Calu3 (cell line): ENCODE data around the gene ADCY3. TPM values are rescaled to one million over a fixed set of nuclear protein-coding genes. Genes with fewer than 3 reads are reported as not detected.

Source experiments
- BruUV-seq: library from RNA; stranded (reverse); fragments of 400-500 nt; replicated peaks from 2 replicates; lab custom pipeline; 2021; lab: Mats Ljungman, UMichigan
- CTCF ChIA-PET: fragments of 300-600 bp; sonication (Branson Sonifier 250); formaldehyde crosslinking; loops from one replicate; lab custom pipeline; 2022; ENCODE audit warnings: antibody characterized with exemption; lab: Charles Lee
- DNase-seq: peaks from one replicate; pipeline ENCODE4 v3.0.0; 2022
- H3K27ac Mint-ChIP-seq: one replicate; pipeline ENCODE4 v1.8.0; 2022; ENCODE audit warnings: mixed read lengths; ENCODE audit not compliant: unreplicated experiment
- H3K27me3 Mint-ChIP-seq: one replicate; pipeline ENCODE4 v1.8.0; 2022; ENCODE audit warnings: mixed read lengths; ENCODE audit not compliant: unreplicated experiment
- H3K36me3 Mint-ChIP-seq: one replicate; pipeline ENCODE4 v1.8.0; 2022; ENCODE audit warnings: mild to moderate bottlenecking, moderate library complexity, mixed read lengths; ENCODE audit not compliant: insufficient read depth, unreplicated experiment
- H3K4me1 Mint-ChIP-seq: one replicate; pipeline ENCODE4 v1.8.0; 2022; ENCODE audit warnings: mild to moderate bottlenecking, low read depth, mixed read lengths; ENCODE audit not compliant: unreplicated experiment
- H3K4me3 Mint-ChIP-seq: one replicate; pipeline ENCODE4 v1.8.0; 2022; ENCODE audit warnings: mild to moderate bottlenecking, low read depth, moderate library complexity, mixed read lengths; ENCODE audit not compliant: unreplicated experiment
- H3K9me3 Mint-ChIP-seq: one replicate; pipeline ENCODE4 v1.8.0; 2022; ENCODE audit warnings: low read depth, mixed read lengths; ENCODE audit not compliant: unreplicated experiment
- intact Hi-C: fragments of 100-400 bp; cut with micrococcal nuclease; formaldehyde crosslinking; loops from one replicate; pipeline ENCODE4 v1.10.0; 2022; ENCODE audit not compliant: unreplicated experiment
- total RNA-seq: library from RNA; stranded (reverse); gene quantifications from 2 replicates; pipeline ENCODE4 v1.2.3, GENCODE V29; 2022
- TF ChIP-seq, protein P1 (sequence below): fragments of 200-600 bp; IDR thresholded peaks from one replicate; pipeline ENCODE4 v1.8.0; 2022; ENCODE audit warnings: antibody characterized with exemption; ENCODE audit not compliant: unreplicated experiment

Gene ADCY3
- total RNA-seq, 1 experiment from 2014 or later, result 63.7 TPM

DNA sequence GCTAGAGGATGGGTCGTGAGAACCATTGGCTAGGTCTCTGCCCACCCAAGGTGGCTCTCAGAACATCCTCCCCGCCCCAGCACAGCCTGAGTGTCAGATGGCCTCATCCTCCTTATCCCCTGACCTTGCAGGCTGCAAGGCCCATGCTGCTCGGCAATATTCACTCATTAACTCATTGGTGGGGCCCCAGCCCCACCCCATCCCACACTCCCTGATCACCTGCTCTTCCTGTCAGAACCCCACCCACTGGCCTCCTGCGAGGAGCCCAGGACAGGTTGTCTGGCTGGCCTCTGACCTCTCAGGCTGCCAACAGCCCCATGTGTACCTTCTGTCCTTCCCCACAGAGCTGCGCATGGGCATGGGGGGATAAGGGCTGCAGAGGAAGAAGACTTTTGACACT is 5.3 kb downstream of the ADCY3 start:
- H3K9me3 Mint-ChIP-seq, result no peaks in the 10 kb centered on the region
- no TSS peak for BruUV-seq
- no peak overlapping the region for H3K27ac Mint-ChIP-seq
- peaks cover 21% of the 10 kb centered on the region for H3K36me3 Mint-ChIP-seq
- TF ChIP-seq, protein P1, sequence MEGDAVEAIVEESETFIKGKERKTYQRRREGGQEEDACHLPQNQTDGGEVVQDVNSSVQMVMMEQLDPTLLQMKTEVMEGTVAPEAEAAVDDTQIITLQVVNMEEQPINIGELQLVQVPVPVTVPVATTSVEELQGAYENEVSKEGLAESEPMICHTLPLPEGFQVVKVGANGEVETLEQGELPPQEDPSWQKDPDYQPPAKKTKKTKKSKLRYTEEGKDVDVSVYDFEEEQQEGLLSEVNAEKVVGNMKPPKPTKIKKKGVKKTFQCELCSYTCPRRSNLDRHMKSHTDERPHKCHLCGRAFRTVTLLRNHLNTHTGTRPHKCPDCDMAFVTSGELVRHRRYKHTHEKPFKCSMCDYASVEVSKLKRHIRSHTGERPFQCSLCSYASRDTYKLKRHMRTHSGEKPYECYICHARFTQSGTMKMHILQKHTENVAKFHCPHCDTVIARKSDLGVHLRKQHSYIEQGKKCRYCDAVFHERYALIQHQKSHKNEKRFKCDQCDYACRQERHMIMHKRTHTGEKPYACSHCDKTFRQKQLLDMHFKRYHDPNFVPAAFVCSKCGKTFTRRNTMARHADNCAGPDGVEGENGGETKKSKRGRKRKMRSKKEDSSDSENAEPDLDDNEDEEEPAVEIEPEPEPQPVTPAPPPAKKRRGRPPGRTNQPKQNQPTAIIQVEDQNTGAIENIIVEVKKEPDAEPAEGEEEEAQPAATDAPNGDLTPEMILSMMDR, result no peak
- DNase-seq, result no peak
- H3K4me3 Mint-ChIP-seq, result no peak overlapping the region
- intact Hi-C loops, result no loop called here
- peaks cover 16% of the 10 kb centered on the region for H3K4me1 Mint-ChIP-seq
- CTCF ChIA-PET, result no interaction called here
- H3K27me3 Mint-ChIP-seq, result no peaks in the 10 kb centered on the region

DNA sequence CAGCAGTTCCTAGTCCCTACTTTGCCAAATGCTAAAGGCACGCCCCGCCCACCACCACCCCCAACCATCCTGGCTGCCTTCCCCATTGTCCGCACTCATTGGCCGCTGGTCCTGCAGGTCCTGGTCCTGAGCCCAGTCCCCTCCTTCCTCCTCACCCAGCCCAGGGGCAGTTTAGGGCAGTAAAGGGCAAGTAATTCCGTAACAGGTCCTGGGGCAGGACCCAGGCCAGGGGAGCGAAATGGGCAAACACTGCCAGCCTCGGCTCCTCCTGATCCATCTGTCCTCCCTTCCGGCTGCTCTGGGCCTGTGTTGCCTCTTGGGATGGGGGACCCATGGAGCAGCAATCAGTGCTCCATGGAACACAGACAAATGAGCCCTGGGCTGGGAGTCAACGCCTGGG is 6.1 kb downstream of the ADCY3 start:
- Mint-ChIP-seq H3K27ac (no peak overlapping the region), H3K9me3 (no peaks in the 10 kb centered on the region), H3K4me3 (no peak overlapping the region), H3K36me3 (peaks cover 14% of the 10 kb centered on the region), H3K27me3 (no peaks in the 10 kb centered on the region), H3K4me1 (peaks cover 14% of the 10 kb centered on the region)
- CTCF ChIA-PET, result no interaction called here
- BruUV-seq, result no TSS peak
- TF ChIP-seq, protein P1, result no peak
- intact Hi-C loops, result no loop called here
- no peak for DNase-seq

DNA sequence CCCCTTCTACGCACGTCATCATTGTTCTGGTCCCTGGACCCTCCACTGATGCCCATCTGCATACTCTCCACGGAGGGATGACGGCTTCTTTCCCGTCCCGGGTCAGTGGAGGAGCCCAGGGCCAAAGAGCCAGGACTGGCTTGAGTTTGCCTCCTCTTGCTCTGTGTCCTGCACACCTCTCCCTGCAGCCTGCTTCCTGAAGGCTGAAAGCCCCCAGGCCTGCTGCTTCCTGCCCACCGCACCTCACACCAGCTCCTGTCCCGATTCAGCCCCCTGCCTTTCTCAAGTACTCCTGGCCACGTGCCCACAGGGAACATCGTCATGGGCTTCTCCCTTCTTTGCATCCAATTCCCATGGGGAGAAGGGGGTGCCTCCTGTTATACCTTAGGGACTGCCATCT is 7.1 kb downstream of the ADCY3 start:
- CTCF ChIA-PET, result interaction anchor here (1.5 kb wide), 1 partner anchor 27 kb away, joined by 6 read pairs; no protein-coding TSS in a partner anchor
- Mint-ChIP-seq H3K27ac (no peak overlapping the region), H3K36me3 (peaks cover 11% of the 10 kb centered on the region)

DNA sequence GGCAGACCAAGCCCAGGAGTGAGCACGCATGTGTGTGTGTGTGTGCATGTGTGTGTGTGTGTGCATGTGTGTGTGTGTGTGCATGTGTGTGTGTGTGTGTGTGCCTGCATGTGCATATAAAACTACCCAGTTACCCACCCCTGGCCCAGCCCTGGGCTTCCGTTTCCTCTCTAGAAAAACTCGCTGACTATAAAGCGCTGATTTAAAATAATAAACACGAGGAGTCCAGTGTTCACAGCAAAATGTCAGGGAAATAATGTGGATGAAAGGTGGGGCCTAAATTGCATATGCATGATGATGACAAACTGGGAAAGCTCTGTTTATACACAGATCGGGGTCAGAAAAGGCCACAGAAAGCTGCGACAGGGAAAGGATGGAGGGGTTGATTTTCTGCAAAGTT is 7.5 kb downstream of the ADCY3 start:
- CTCF ChIA-PET, result interaction anchor here (1.5 kb wide), 1 partner anchor 27 kb away, joined by 6 read pairs; no protein-coding TSS in a partner anchor
- no peaks in the 10 kb centered on the region for H3K9me3 Mint-ChIP-seq
- H3K4me1 Mint-ChIP-seq, result peaks cover 8% of the 10 kb centered on the region
- no peak overlapping the region for H3K4me3 Mint-ChIP-seq
- DNase-seq, result no peak
- H3K27ac Mint-ChIP-seq, result no peak overlapping the region
- BruUV-seq, result no TSS peak
- intact Hi-C loops, result no loop called here
- H3K36me3 Mint-ChIP-seq, result peaks cover 11% of the 10 kb centered on the region
- no peaks in the 10 kb centered on the region for H3K27me3 Mint-ChIP-seq
- TF ChIP-seq, protein P1, result no peak

More for the DNA sequence above, 7.1 kb downstream of the ADCY3 start:
- intact Hi-C loops, result no loop called here
- H3K4me1 Mint-ChIP-seq, result peaks cover 10% of the 10 kb centered on the region
- BruUV-seq, result no TSS peak
- TF ChIP-seq, protein P1, result no peak
- H3K27me3 Mint-ChIP-seq, result no peaks in the 10 kb centered on the region
- H3K4me3 Mint-ChIP-seq, result no peak overlapping the region
- no peak for DNase-seq
- H3K9me3 Mint-ChIP-seq, result no peaks in the 10 kb centered on the region
